Body of pancreas (tissue), 4 donors: Measurements from ENCODE around the gene TMC1.
"Not testable (repeated sequence)": the region's sequence is repeated elsewhere in the genome, so short reads cannot be mapped to it uniquely, and the experiment has no call there.

Experiments
- POLR2A ChIP-seq, 3 donors: fragments of 450-650 bp; IDR thresholded peaks; one replicate each; pipeline ENCODE4 v1.6.1; 2016; ENCODE audit warnings: antibody characterized with exemption in 3 of 3, mild to moderate bottlenecking in 2 of 3
- TF ChIP-seq, protein P1 (sequence below), 7 experiments: fragments of 450-650 bp in 4 of 7; fragments of 200-600 bp in 3 of 7; sonication (generic) in 3 of 7; IDR thresholded peaks; one replicate each; pipeline ENCODE4 v1.5.1; 2016 to 2019; ENCODE audit warnings: antibody characterized with exemption in 7 of 7

GRCh38 chr9:72862788-72863187 lies 341.4 kb downstream of the TMC1 start:
- TF ChIP-seq, protein P1, sequence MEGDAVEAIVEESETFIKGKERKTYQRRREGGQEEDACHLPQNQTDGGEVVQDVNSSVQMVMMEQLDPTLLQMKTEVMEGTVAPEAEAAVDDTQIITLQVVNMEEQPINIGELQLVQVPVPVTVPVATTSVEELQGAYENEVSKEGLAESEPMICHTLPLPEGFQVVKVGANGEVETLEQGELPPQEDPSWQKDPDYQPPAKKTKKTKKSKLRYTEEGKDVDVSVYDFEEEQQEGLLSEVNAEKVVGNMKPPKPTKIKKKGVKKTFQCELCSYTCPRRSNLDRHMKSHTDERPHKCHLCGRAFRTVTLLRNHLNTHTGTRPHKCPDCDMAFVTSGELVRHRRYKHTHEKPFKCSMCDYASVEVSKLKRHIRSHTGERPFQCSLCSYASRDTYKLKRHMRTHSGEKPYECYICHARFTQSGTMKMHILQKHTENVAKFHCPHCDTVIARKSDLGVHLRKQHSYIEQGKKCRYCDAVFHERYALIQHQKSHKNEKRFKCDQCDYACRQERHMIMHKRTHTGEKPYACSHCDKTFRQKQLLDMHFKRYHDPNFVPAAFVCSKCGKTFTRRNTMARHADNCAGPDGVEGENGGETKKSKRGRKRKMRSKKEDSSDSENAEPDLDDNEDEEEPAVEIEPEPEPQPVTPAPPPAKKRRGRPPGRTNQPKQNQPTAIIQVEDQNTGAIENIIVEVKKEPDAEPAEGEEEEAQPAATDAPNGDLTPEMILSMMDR (IDR thresholded peaks at IDR 0.05): not testable (repeated sequence)
- not testable (repeated sequence) for TF ChIP-seq POLR2A (IDR thresholded peaks at IDR 0.05)
